Fibroblast of lung (primary cell): ENCODE results near the gene MYH3.
A peak's percentile ranks its signal among the peaks of the same experiment; 100 is the strongest.

Source experiments
- CTCF ChIP-seq, 2 donors: IDR thresholded peaks in 1 of 2; conservative IDR thresholded peaks in 1 of 2; 1 replicate in 1 of 2; 2 replicates in 1 of 2; pipeline ENCODE4 v1.5.1; 2011 to 2012; ENCODE audit warnings: low read length in 2 of 2, control low read depth in 1 of 2, inconsistent platforms in 1 of 2, low read depth in 1 of 2, mild to moderate bottlenecking in 1 of 2
- EZH2 ChIP-seq: IDR thresholded peaks from 2 replicates; pipeline ENCODE4 v1.5.1; 2012; ENCODE audit warnings: low read length, control low read depth, mild to moderate bottlenecking; ENCODE audit errors: missing control alignments

- peak; percentile 93 to 96 for TF ChIP-seq CTCF (conservative IDR thresholded peaks at IDR 0.05 in 1 of 2, IDR thresholded peaks at IDR 0.05 in 1 of 2; ENCODE audit: low read depth in 1 of 2, low read length in 2 of 2)
- no peak for TF ChIP-seq EZH2
Measured at GRCh38 chr17:10646392-10646990, 10.6 kb downstream of the MYH3 start.
